ENCODE data around the gene SUMF2. TPM values are rescaled to one million over a fixed set of nuclear protein-coding genes. Genes with fewer than 3 reads are reported as not detected.
A peak's percentile ranks its signal among the peaks of the same experiment; 100 is the strongest.

The SUMF2 gene
- total RNA-seq, 1 experiment from 2014 or later = 173 TPM

- TF ChIP-seq YY1 (IDR thresholded peaks at IDR 0.05; ENCODE audit: extremely low read depth, insufficient replicate concordance, low read depth, low read length) (no peak), SRF (IDR thresholded peaks at IDR 0.05; ENCODE audit: low read depth) (no peak), POLR2AphosphoS5 (IDR thresholded peaks at IDR 0.05; ENCODE audit: low read depth, low read length) (no peak), SIN3A (IDR thresholded peaks at IDR 0.05; ENCODE audit: low read depth) (no peak)
Observed at GRCh38 chr7:56051053-56051338, 13.1 kb upstream of the SUMF2 start (continued).

- ChIA-PET RAD21 (ENCODE audit: low non-redundant PET in 1 of 2, low total read pairs in 2 of 2, uncharacterized antibody in 2 of 2, unreplicated experiment in 2 of 2) (no interaction called here), CTCF (interaction anchor here (0.7 to 1.2 kb wide), 4 partner anchors 11 to 23 kb away, joined by 3 to 7 read pairs (median 6); no protein-coding TSS in a partner anchor), POLR2A (interaction anchor here (0.7 to 2.7 kb wide), 11 partner anchors 12 to 484 kb away, joined by 3 to 64 read pairs (median 5); partner anchors contain the start of genes CHCHD2, PHKG1 and SUMF2)
- peak within 1 kb of the TSS; percentile 97 for H3K9ac ChIP-seq (ENCODE audit: low read length)
- H3K36me3 ChIP-seq (ENCODE audit: control insufficient read depth in 1 of 2, insufficient read depth in 2 of 2, low read length in 2 of 2) = peaks cover 32 to 34% of the 10 kb centered on the region in 2 experiments
- peak within 1 kb of the TSS; percentile 90 to 98 for H3K4me3 ChIP-seq (replicated peaks in 1 of 2; ENCODE audit: low read depth in 1 of 2, low read length in 2 of 2)
- peaks cover 95% of the 10 kb centered on the region for H3K79me2 ChIP-seq (ENCODE audit: insufficient read depth, low read length)
- peak within 1 kb of the TSS; percentile 94 for H3K4me2 ChIP-seq (ENCODE audit: low read length)
- intact Hi-C loops (cut with micrococcal nuclease) = no loop called here
- BruUV-seq (replicated peaks) = no TSS peak
- ATAC-seq = peak; percentile 92
- peaks cover 22 to 34% of the 10 kb centered on the region in 2 experiments for H3K4me1 ChIP-seq (ENCODE audit: control insufficient read depth in 1 of 2, insufficient read depth in 2 of 2, low read length in 2 of 2)
- no peaks in the 10 kb centered on the region for H3K9me2 ChIP-seq (ENCODE audit: insufficient read depth)
- H3K27me3 ChIP-seq (ENCODE audit: insufficient read depth, low read length) = no peaks in the 10 kb centered on the region
- no peaks in the 10 kb centered on the region for H3K9me3 ChIP-seq (ENCODE audit: control insufficient read depth in 1 of 2, insufficient read depth in 1 of 2, low read depth in 1 of 2, low read length in 2 of 2)
- peak; percentile 95 for DNase-seq (ENCODE audit: low read depth, low spot score)
- no peak within 1 kb of the TSS for H2AFZ ChIP-seq (ENCODE audit: low read depth, low read length, poor library complexity, severe bottlenecking)
- peak within 1 kb of the TSS; percentile 94 for H3K27ac ChIP-seq (ENCODE audit: low read depth, low read length)
- H4K20me1 ChIP-seq (ENCODE audit: insufficient read depth) = peaks cover 19% of the 10 kb centered on the region; the same call in 1 of the 2 replicates
- TF ChIP-seq ELF1 (IDR thresholded peaks at IDR 0.05; ENCODE audit: borderline replicate concordance, low read depth) (no peak; the same call in 1 of the 2 replicates), SP1 (IDR thresholded peaks at IDR 0.05; ENCODE audit: low read depth) (peak; percentile 91), CBX3 (IDR thresholded peaks at IDR 0.05; ENCODE audit: low read depth) (no peak), SIN3A (IDR thresholded peaks at IDR 0.05; ENCODE audit: low read depth) (peak; percentile 76), EZH2phosphoT487 (IDR thresholded peaks at IDR 0.05; ENCODE audit: borderline replicate concordance) (no peak), RAD21 (IDR thresholded peaks at IDR 0.05; ENCODE audit: low read depth) (no peak), FOSL1 (IDR thresholded peaks at IDR 0.05; ENCODE audit: low read depth) (no peak), POLR2A (IDR thresholded peaks at IDR 0.05; ENCODE audit: borderline replicate concordance, extremely low read depth, insufficient read depth, insufficient read length) (peak; percentile 75), CEBPB (IDR thresholded peaks at IDR 0.05; ENCODE audit: low read depth) (no peak), SRF (IDR thresholded peaks at IDR 0.05; ENCODE audit: low read depth) (no peak), JUND (IDR thresholded peaks at IDR 0.05) (no peak), EGR1 (IDR thresholded peaks at IDR 0.05; ENCODE audit: low read depth) (peak; percentile 23; the same call in 1 of the 2 replicates), EZH2 (IDR thresholded peaks at IDR 0.05) (no peak), ZNF274 (IDR thresholded peaks at IDR 0.05; ENCODE audit: low read depth, low read length) (no peak), ZBTB33 (IDR thresholded peaks at IDR 0.05; ENCODE audit: extremely low read depth, insufficient replicate concordance, low read length) (peak; percentile 85), YY1 (IDR thresholded peaks at IDR 0.05; ENCODE audit: extremely low read depth, insufficient replicate concordance, low read depth, low read length) (no peak), POLR2AphosphoS5 (IDR thresholded peaks at IDR 0.05; ENCODE audit: low read depth, low read length) (peak; percentile 94), ZFX (IDR thresholded peaks at IDR 0.05) (peak; percentile 79)
- TF ChIP-seq, protein P1, sequence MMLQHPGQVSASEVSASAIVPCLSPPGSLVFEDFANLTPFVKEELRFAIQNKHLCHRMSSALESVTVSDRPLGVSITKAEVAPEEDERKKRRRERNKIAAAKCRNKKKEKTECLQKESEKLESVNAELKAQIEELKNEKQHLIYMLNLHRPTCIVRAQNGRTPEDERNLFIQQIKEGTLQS (IDR thresholded peaks at IDR 0.05) = no peak
- TF ChIP-seq, protein P2, sequence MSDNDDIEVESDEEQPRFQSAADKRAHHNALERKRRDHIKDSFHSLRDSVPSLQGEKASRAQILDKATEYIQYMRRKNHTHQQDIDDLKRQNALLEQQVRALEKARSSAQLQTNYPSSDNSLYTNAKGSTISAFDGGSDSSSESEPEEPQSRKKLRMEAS (IDR thresholded peaks at IDR 0.05) = peak; percentile 91
Observed at GRCh38 chr7:56051339-56052191, 12.5 kb upstream of the SUMF2 start, which contains the start of the genes CCT6A and PSPH. Gene CCT6A, plus strand, starts transcription at chr7:56051765. Its CDS starts 84 bp downstream, at chr7:56051849. Gene PSPH, minus strand, starts transcription at chr7:56051444. Its CDS starts 30,232 bp downstream, at chr7:56021212.
